Panc1 (cell line): Measurements from ENCODE around the gene ELFN1.

Source experiments
- POLR2AphosphoS5 ChIP-seq: IDR thresholded peaks from 2 replicates; pipeline ENCODE4 v1.6.1; 2012; ENCODE audit warnings: mild to moderate bottlenecking, low read depth, low read length, moderate library complexity
- REST ChIP-seq, 2 experiments: IDR thresholded peaks; 2 replicates each; pipeline ENCODE4 v1.6.1; 2011 to 2012; ENCODE audit warnings: low read depth in 2 of 2, control low read depth in 1 of 2, low read length in 1 of 2, mild to moderate bottlenecking in 1 of 2, moderate library complexity in 1 of 2; ENCODE audit not compliant: insufficient read depth in 1 of 2
- TF ChIP-seq, protein P1 (sequence below): fragments of 450-650 bp; IDR thresholded peaks from 2 replicates; pipeline ENCODE4 v1.5.1; 2017; ENCODE audit warnings: mild to moderate bottlenecking

DNA sequence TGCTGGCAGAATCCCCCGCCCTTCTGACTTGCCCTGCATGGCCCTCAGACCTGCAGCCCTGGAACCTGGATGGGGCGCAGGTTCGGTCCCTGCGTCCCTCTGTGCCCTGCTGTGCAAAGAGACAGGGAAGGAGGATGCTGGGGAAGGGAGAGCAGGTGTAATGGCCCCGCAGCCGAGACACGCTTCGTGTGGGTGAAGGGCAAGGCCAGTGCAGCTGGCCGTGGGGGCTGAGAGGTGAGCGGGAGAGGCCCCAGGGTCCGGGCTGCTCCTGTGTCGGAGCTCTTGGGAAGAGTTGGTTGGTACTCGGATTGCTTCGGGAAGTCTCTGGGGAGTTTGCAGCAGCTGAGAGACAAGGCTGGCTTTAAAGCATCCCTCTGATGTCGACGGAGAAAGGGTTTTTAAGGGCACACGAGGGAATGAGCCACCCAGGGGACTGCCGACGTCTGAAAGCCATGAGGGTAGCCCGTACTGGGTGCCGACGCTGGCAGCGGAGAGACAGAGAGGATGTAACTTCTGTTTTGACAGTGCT lies 6.5 kb downstream of the ELFN1 start:
- TF ChIP-seq, protein P1, sequence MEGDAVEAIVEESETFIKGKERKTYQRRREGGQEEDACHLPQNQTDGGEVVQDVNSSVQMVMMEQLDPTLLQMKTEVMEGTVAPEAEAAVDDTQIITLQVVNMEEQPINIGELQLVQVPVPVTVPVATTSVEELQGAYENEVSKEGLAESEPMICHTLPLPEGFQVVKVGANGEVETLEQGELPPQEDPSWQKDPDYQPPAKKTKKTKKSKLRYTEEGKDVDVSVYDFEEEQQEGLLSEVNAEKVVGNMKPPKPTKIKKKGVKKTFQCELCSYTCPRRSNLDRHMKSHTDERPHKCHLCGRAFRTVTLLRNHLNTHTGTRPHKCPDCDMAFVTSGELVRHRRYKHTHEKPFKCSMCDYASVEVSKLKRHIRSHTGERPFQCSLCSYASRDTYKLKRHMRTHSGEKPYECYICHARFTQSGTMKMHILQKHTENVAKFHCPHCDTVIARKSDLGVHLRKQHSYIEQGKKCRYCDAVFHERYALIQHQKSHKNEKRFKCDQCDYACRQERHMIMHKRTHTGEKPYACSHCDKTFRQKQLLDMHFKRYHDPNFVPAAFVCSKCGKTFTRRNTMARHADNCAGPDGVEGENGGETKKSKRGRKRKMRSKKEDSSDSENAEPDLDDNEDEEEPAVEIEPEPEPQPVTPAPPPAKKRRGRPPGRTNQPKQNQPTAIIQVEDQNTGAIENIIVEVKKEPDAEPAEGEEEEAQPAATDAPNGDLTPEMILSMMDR: no peak
- TF ChIP-seq REST (IDR thresholded peaks at IDR 0.05; ENCODE audit: insufficient read depth in 1 of 2, low read depth in 2 of 2, low read length in 1 of 2) (no peak), POLR2AphosphoS5 (no peak)
